Adrenal gland (tissue), 12 donors: ENCODE measurements around the gene RGS6. TPM values are rescaled to one million over a fixed set of nuclear protein-coding genes. Genes with fewer than 3 reads are reported as not detected.

ENCODE experiments used
- DNase-seq, 7 donors: peaks; one replicate each; pipeline ENCODE4 v3.0.0-alpha.2; 2019 to 2020
- H3K27ac ChIP-seq, 5 donors: fragments of 200-600 bp; sonication (generic) in 4 of 5; 1 replicate in 3 of 5; 2 replicates in 2 of 5; pipeline versions ENCODE4 v1.5.1 to v1.8.0; 2016 to 2020; ENCODE audit warnings: mild to moderate bottlenecking in 1 of 5
- H3K27me3 ChIP-seq: fragments of 200-600 bp; 2 replicates; pipeline ENCODE4 v1.8.0; 2021
- H3K36me3 ChIP-seq, 2 donors: fragments of 200-600 bp; replicated peaks in 1 of 2; 1 replicate in 1 of 2; 2 replicates in 1 of 2; pipeline versions ENCODE4 v1.5.1 to v1.8.0; 2018 to 2022
- H3K4me1 ChIP-seq, 2 donors: fragments of 200-600 bp; replicated peaks in 1 of 2; 1 replicate in 1 of 2; 2 replicates in 1 of 2; pipeline versions ENCODE4 v1.5.1 to v1.8.0; 2018 to 2021
- H3K4me3 ChIP-seq, 4 donors: fragments of 200-600 bp; sonication (generic) in 3 of 4; one replicate each; pipeline ENCODE4 v1.5.1; 2016 to 2018
- H3K9me3 ChIP-seq, 3 donors: fragments of 200-600 bp; sonication (generic) in 1 of 3; replicated peaks in 1 of 3; 1 replicate in 2 of 3; 2 replicates in 1 of 3; pipeline versions ENCODE4 v1.5.1 to v1.8.0; 2016 to 2021
- POLR2A ChIP-seq, 2 donors: fragments of 450-650 bp; IDR thresholded peaks; one replicate each; pipeline ENCODE4 v1.6.1; 2017; ENCODE audit warnings: antibody characterized with exemption in 2 of 2, mild to moderate bottlenecking in 2 of 2, moderate library complexity in 1 of 2
- WGBS, 4 donors: extraction: QIAGEN DNeasy Blood & Tissue Kit in 2 of 4; methylation state at CpG; one replicate each; pipeline versions ENCODE4 v1.1.5 to v1.1.7; 2013 to 2017; 5-methylcytosine and 5-hydroxymethylcytosine counted together
- intact Hi-C, 2 donors: fragments of 100-400 bp; cut with DNase I; formaldehyde crosslinking; loops; one replicate each; pipeline versions ENCODE4 v1.14.1 to v1.15.0; 2022 to 2023
- polyA plus RNA-seq, 3 donors: library from polyadenylated mRNA; stranded (reverse); fragments of 200-250 nt in 2 of 3; fragments of 350-450 nt in 1 of 3; fragmentation: Illumina TruSeq in 1 of 3; extraction: RNeasy Lipid Tissue Mini Kit (QIAGEN cat#74804) in 1 of 3; gene quantifications; one replicate each; pipeline ENCODE4 v1.2.3, GENCODE V29; 2013 to 2014
- total RNA-seq, 9 donors: library from RNA; depleted of rRNA in 4 of 9; stranded (reverse); fragments of >200 nt in 4 of 9; fragments of 120-200 nt in 1 of 9; fragmentation: NEBNext Ultra II Directional in 1 of 9; extraction: Animal tissue kit (Norgen Biotek cat#: 25700) in 1 of 9; gene quantifications; one replicate each; pipeline versions ENCODE4 v1.1.0 to v1.2.4, GENCODE V29; 2013 to 2023
- TF ChIP-seq, protein P1 (sequence below), 6 experiments: fragments of 450-650 bp in 4 of 6; fragments of 200-600 bp in 2 of 6; sonication (generic) in 1 of 6; IDR thresholded peaks; 1 replicate in 5 of 6; 2 replicates in 1 of 6; pipeline versions ENCODE4 v1.5.1 to v1.8.0; 2016 to 2021; ENCODE audit warnings: antibody characterized with exemption in 6 of 6, mild to moderate bottlenecking in 2 of 6, moderate library complexity in 1 of 6
- donor health status: healthy with polysubstance abuse.
- donor health status: Bipolar disorder and iron deficiency.
- donor health status: DM: yes; HTN: yes; CAD: no.
- donor health status: DM: no; HTN: no; CAD: no.
- donor health status: DM: no; HTN: no; CAD: no.
- donor health status: DM: yes; HTN: yes; CAD: no.

RGS6 gene
- total and polyA plus RNA-seq, 12 donors = 0.06 to 4.3 (median 0.41) TPM; not detected in 1

DNA sequence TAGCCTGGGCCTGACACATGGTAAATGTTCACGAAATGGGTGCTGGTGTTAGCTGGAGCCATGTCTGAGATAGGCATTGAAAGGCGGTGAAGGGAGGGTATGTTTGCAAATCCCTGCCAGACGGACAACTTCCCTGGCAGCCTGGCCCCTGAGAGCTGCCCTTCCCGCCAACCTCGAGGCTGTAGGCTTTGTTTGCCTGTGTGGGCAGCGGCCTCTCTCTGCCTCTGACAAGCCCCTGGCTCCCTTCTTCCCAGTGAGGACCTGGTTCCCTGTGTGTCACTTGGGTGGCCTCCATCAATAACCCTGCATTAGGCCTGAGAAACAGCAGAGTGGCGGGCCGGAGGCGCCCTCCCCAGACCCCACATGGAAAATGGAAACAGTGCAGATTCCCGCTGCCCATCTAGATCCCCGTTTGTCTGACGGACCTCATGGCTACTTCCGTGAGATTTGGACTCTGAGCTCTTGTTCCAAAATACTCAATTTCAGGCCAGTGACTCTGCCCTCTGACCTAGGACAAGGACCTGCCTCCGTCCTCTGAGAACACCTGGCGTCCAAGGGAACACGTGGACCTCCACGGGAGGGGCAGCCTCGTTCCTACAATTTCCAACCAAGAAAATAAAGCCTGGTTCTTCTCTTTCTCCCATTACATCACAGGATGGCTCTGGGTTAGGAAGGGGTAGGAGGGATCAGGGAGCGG lies 636.2 kb downstream of the RGS6 start:
- no peak for DNase-seq
- Histone ChIP-seq H3K9me3 (no peaks in the 10 kb centered on the region), H3K4me1 (no peaks in the 10 kb centered on the region), H3K27me3 (no peaks in the 10 kb centered on the region), H3K4me3 (no peak overlapping the region), H3K36me3 (no peaks in the 10 kb centered on the region), H3K27ac (no peak overlapping the region)
- intact Hi-C loops = no loop called here
- TF ChIP-seq, protein P1, sequence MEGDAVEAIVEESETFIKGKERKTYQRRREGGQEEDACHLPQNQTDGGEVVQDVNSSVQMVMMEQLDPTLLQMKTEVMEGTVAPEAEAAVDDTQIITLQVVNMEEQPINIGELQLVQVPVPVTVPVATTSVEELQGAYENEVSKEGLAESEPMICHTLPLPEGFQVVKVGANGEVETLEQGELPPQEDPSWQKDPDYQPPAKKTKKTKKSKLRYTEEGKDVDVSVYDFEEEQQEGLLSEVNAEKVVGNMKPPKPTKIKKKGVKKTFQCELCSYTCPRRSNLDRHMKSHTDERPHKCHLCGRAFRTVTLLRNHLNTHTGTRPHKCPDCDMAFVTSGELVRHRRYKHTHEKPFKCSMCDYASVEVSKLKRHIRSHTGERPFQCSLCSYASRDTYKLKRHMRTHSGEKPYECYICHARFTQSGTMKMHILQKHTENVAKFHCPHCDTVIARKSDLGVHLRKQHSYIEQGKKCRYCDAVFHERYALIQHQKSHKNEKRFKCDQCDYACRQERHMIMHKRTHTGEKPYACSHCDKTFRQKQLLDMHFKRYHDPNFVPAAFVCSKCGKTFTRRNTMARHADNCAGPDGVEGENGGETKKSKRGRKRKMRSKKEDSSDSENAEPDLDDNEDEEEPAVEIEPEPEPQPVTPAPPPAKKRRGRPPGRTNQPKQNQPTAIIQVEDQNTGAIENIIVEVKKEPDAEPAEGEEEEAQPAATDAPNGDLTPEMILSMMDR (IDR thresholded peaks at IDR 0.05) = no peak
- no peak for TF ChIP-seq POLR2A (IDR thresholded peaks at IDR 0.05)
- WGBS, 4 donors = 76 to 91% (median 88%) methylated on average over 13 to 19 of the region's 19 CpGs

DNA sequence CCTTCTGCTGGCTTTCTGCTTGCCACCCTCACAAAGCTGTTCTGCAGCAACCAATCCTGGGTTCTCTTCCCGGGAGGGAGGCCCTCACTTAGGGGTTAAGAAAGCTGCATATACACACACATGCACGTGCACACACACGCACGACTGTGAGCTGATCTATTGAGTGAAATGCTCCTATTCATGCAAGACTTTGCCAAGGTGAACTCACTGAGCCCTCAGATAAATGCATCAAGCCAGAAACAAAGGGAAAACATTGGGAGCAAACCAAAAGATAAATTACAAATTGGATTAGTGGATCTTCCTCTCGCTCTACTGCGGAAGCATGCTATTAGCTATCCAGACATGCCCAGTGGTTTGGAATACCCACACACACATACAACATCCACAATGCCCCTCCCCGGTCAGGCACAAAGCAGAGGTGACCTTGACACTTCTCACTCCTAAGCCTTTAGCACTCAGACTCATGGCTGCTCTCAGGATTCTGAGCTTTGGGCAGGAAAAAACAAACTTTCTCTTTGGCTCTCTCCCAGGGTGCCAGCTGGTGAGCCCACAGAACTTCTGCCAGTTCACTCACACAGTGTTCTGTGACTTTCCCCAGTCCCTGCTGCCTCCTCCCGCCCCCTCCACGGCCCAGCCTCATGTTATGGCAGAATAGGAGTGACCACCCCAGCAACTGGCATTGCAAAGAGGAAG lies 641.6 kb downstream of the RGS6 start:
- WGBS, 4 donors = 35 to 52% (median 47%) methylated on average over 9 of the region's 9 CpGs
- Histone ChIP-seq H3K36me3 (no peaks in the 10 kb centered on the region), H3K9me3 (no peaks in the 10 kb centered on the region), H3K4me3 (no peak overlapping the region), H3K27me3 (no peaks in the 10 kb centered on the region), H3K27ac (peak overlapping the region in 2 of 5 donors; percentile 19 to 21), H3K4me1 (peaks cover 0 to 4% of the 10 kb centered on the region in 2 donors)
- peak in 6 of 7 donors; percentile 37 to 61 (median 44) for DNase-seq
- TF ChIP-seq, protein P1 (IDR thresholded peaks at IDR 0.05) = no peak
- TF ChIP-seq POLR2A (IDR thresholded peaks at IDR 0.05) = no peak
- intact Hi-C loops = no loop called here

DNA sequence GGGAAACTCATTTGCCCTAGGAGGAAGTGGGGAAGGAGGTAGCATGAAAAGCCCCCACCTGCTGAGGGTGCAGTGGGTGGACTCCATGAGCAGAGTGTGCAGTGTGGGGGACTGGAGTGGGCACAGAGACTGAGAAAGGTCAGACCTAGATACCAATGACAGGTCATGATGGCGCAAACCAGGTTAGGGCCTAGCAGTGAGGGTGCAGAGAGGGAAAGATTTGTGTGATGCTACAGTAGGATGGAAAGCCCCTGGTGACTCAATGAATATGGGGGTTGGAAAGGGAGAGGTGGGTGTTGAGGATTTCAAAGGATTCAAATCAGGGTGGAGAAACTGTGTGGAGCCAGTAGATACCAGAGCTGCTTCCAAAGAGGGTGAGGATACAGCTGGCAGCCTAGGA lies 642.5 kb downstream of the RGS6 start:
- no peak overlapping the region for H3K4me3 ChIP-seq
- H3K36me3 ChIP-seq = no peaks in the 10 kb centered on the region
- H3K27me3 ChIP-seq = no peaks in the 10 kb centered on the region
- H3K27ac ChIP-seq = no peak overlapping the region
- no peaks in the 10 kb centered on the region for H3K9me3 ChIP-seq
- WGBS, 4 donors = 96 to 100% (median 99%) methylated on average over 1 of the region's 1 CpG
- intact Hi-C loops = no loop called here
- TF ChIP-seq POLR2A (IDR thresholded peaks at IDR 0.05) = no peak
- TF ChIP-seq, protein P1 (IDR thresholded peaks at IDR 0.05) = no peak
- H3K4me1 ChIP-seq = peaks cover 0 to 4% of the 10 kb centered on the region in 2 donors
- no peak for DNase-seq

DNA sequence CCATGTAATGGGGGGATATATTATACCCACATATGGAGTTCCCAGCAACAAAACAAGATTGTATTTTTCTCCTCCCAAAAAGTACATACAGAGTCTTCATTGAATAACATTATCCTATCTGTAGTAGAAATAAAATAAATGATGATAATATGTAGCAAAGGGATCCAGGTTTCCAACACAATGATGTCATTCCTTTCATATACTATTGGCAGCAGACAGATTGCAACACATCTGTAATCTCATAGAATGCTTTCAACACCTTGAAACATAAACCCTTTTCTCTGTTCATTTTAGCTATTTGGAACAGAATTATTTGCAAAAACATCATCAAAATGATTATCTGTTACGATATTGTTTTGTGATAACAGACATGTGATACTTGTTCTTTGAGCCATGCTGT lies 644.0 kb downstream of the RGS6 start:
- no peaks in the 10 kb centered on the region for H3K36me3 ChIP-seq

More for the DNA sequence above, 644.0 kb downstream of the RGS6 start:
- intact Hi-C loops = no loop called here
- H3K27me3 ChIP-seq = no peaks in the 10 kb centered on the region
- H3K27ac ChIP-seq = no peak overlapping the region
- peaks cover 0 to 4% of the 10 kb centered on the region in 2 donors for H3K4me1 ChIP-seq
- no peak for TF ChIP-seq POLR2A (IDR thresholded peaks at IDR 0.05)
- TF ChIP-seq, protein P1 (IDR thresholded peaks at IDR 0.05) = no peak
- no peaks in the 10 kb centered on the region for H3K9me3 ChIP-seq
- no peak overlapping the region for H3K4me3 ChIP-seq
- no peak for DNase-seq
- 94 to 97% (median 94%) methylated on average over 1 of the region's 1 CpG for WGBS, 4 donors
